Peyer's patch (tissue), 4 donors: ENCODE data around the gene EPAS1. TPM values are rescaled to one million over a fixed set of nuclear protein-coding genes. Genes with fewer than 3 reads are reported as not detected.

Experiments used
- DNase-seq, 3 donors: peaks; one replicate each; pipeline ENCODE4 v3.0.0-alpha.2; 2017 to 2019
- H3K27ac ChIP-seq, 4 donors: fragments of 200-600 bp; sonication (generic); one replicate each; pipeline ENCODE4 v1.5.1; 2016 to 2019
- H3K27me3 ChIP-seq, 2 donors: fragments of 200-600 bp; sonication (generic); one replicate each; pipeline ENCODE4 v1.5.1; 2019
- H3K36me3 ChIP-seq, 3 donors: fragments of 200-600 bp; sonication (generic); one replicate each; pipeline ENCODE4 v1.5.1; 2016 to 2019
- H3K4me1 ChIP-seq, 4 donors: fragments of 200-600 bp; sonication (generic); one replicate each; pipeline ENCODE4 v1.5.1; 2016 to 2019
- H3K4me3 ChIP-seq, 4 donors: fragments of 200-600 bp; sonication (generic); 1 replicate in 3 of 4; 2 replicates in 1 of 4; pipeline ENCODE4 v1.5.1; 2016 to 2019; ENCODE audit warnings: mild to moderate bottlenecking in 1 of 4
- H3K9me3 ChIP-seq, 4 donors: fragments of 200-600 bp; sonication (generic); one replicate each; pipeline ENCODE4 v1.5.1; 2016 to 2019; ENCODE audit warnings: mild to moderate bottlenecking in 1 of 4
- CTCF ChIP-seq, 6 experiments: fragments of 450-650 bp in 4 of 6; fragments of 200-600 bp in 2 of 6; sonication (generic) in 1 of 6; IDR thresholded peaks; one replicate each; pipeline ENCODE4 v1.5.1; 2017 to 2019; ENCODE audit warnings: antibody characterized with exemption in 6 of 6, mild to moderate bottlenecking in 3 of 6, moderate library complexity in 1 of 6
- POLR2A ChIP-seq, 2 donors: fragments of 450-650 bp; IDR thresholded peaks; one replicate each; pipeline ENCODE4 v1.5.1; 2017; ENCODE audit warnings: antibody characterized with exemption in 2 of 2, mild to moderate bottlenecking in 2 of 2, moderate library complexity in 2 of 2
- total RNA-seq, 4 donors: library from RNA; depleted of rRNA; stranded (reverse); fragments of >200 nt; gene quantifications; one replicate each; pipeline ENCODE4 v1.1.0, GENCODE V29; 2016

Gene EPAS1
- total RNA-seq, 4 donors from 2014 or later = 114 to 240 (median 196) TPM

GRCh38 chr2:46353509-46353908 is 56.3 kb downstream of the EPAS1 start:
- DNase-seq = no peak
- Histone ChIP-seq H3K4me1 (peaks cover 0 to 13% (median 0%) of the 10 kb centered on the region in 4 donors), H3K36me3 (peaks cover 0 to 67% (median 0%) of the 10 kb centered on the region in 3 donors), H3K4me3 (no peak overlapping the region), H3K9me3 (no peaks in the 10 kb centered on the region), H3K27ac (peak overlapping the region in 1 of 4 donors; percentile 82), H3K27me3 (no peaks in the 10 kb centered on the region)
- TF ChIP-seq CTCF (IDR thresholded peaks at IDR 0.05) (no peak), POLR2A (IDR thresholded peaks at IDR 0.05) (no peak)

- H3K27me3 ChIP-seq = no peaks in the 10 kb centered on the region
- H3K4me1 ChIP-seq = peaks cover 0 to 13% (median 0%) of the 10 kb centered on the region in 4 donors
- peaks cover 0 to 74% (median 0%) of the 10 kb centered on the region in 3 donors for H3K36me3 ChIP-seq
- H3K27ac ChIP-seq = no peak overlapping the region
- no peak for DNase-seq
- TF ChIP-seq POLR2A (IDR thresholded peaks at IDR 0.05) = no peak
- no peak for TF ChIP-seq CTCF (IDR thresholded peaks at IDR 0.05)
- H3K9me3 ChIP-seq = no peaks in the 10 kb centered on the region
- H3K4me3 ChIP-seq = no peak overlapping the region
These were observed 58.5 kb downstream of the EPAS1 start for GRCh38 chr2:46355756-46356155.

- Histone ChIP-seq H3K9me3 (no peaks in the 10 kb centered on the region), H3K4me3 (no peak overlapping the region), H3K36me3 (peaks cover 0 to 87% (median 0%) of the 10 kb centered on the region in 3 donors), H3K4me1 (peaks cover 0 to 6% (median 0%) of the 10 kb centered on the region in 4 donors), H3K27me3 (no peaks in the 10 kb centered on the region), H3K27ac (no peak overlapping the region)
- no peak for DNase-seq
- TF ChIP-seq POLR2A (IDR thresholded peaks at IDR 0.05) (no peak), CTCF (IDR thresholded peaks at IDR 0.05) (no peak)
These were observed 59.8 kb downstream of the EPAS1 start for GRCh38 chr2:46356991-46357390.

GRCh38 chr2:46358713-46359112 is 61.5 kb downstream of the EPAS1 start:
- no peaks in the 10 kb centered on the region for H3K27me3 ChIP-seq
- no peak for TF ChIP-seq POLR2A (IDR thresholded peaks at IDR 0.05)
- TF ChIP-seq CTCF (IDR thresholded peaks at IDR 0.05) = no peak
- no peak overlapping the region for H3K27ac ChIP-seq
- H3K36me3 ChIP-seq = peaks cover 0 to 78% (median 0%) of the 10 kb centered on the region in 3 donors
- peaks cover 0 to 7% (median 0%) of the 10 kb centered on the region in 4 donors for H3K4me1 ChIP-seq
- no peaks in the 10 kb centered on the region for H3K9me3 ChIP-seq
- no peak for DNase-seq
- no peak overlapping the region for H3K4me3 ChIP-seq

GRCh38 chr2:46360303-46360702 is 63.1 kb downstream of the EPAS1 start:
- no peaks in the 10 kb centered on the region for H3K9me3 ChIP-seq
- H3K27ac ChIP-seq = no peak overlapping the region
- peaks cover 0 to 62% (median 0%) of the 10 kb centered on the region in 3 donors for H3K36me3 ChIP-seq
- no peaks in the 10 kb centered on the region for H3K27me3 ChIP-seq
- H3K4me1 ChIP-seq = peaks cover 0 to 7% (median 0%) of the 10 kb centered on the region in 4 donors
- no peak for DNase-seq
- H3K4me3 ChIP-seq = no peak overlapping the region
- TF ChIP-seq POLR2A (IDR thresholded peaks at IDR 0.05) (no peak), CTCF (IDR thresholded peaks at IDR 0.05) (no peak)
